Esophagus muscularis mucosa (tissue), 4 donors: ENCODE results near the gene DESI1.

Experiments used
- EP300 ChIP-seq: sonication (generic); formaldehyde crosslinking; IDR thresholded peaks from one replicate; pipeline ENCODE4 v1.6.1; 2017; ENCODE audit warnings: antibody characterized with exemption
- POLR2A ChIP-seq: fragments of 450-650 bp; IDR thresholded peaks from one replicate; pipeline ENCODE4 v1.6.1; 2017; ENCODE audit warnings: antibody characterized with exemption, moderate library complexity, mild to moderate bottlenecking, low read depth
- POLR2AphosphoS5 ChIP-seq, 2 donors: sonication (generic); formaldehyde crosslinking; IDR thresholded peaks; one replicate each; pipeline ENCODE4 v1.6.1; 2017; ENCODE audit warnings: antibody characterized with exemption in 2 of 2
- TF ChIP-seq, protein P1 (sequence below), 3 experiments: fragments of 200-600 bp in 2 of 3; fragments of 450-650 bp in 1 of 3; sonication (generic) in 2 of 3; IDR thresholded peaks; one replicate each; pipeline ENCODE4 v1.5.1; 2017 to 2019; ENCODE audit warnings: antibody characterized with exemption in 3 of 3, mild to moderate bottlenecking in 2 of 3, moderate library complexity in 1 of 3

DNA sequence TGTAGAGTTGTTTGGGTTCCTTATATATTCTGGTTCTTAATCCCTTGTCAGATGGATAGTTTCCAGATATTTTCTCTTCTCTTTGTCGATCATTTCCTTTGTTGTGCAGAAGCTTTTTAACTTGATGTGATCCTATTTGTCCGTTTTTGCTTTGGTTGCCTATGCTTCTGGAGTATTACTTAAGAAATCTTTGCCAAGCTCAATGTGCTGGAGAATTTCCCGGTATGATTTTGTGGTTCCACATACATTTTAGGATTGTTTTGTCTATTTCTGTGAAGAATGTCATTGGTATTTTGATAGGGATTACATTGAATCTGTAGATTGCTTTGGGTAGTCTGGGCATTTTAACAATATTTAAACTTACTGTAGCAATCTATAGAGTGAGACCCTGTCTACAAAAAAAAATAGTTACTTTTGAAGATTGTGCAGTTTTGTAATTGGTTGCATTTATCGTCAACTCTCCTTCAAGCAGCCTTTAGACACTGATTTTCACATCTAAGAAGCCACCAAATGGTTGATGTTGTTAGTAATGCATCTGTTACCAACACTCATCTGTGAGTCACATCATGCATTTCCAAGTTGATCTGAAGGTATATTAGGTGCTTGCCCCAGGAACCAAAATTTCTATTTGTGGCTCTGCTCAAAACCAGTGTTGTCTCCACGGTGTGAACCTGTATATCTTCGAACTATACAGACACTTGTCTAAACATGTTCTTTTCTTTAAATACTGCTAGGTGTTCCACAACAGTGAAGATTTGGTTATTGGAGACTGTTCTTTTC, 21.7 kb upstream of the DESI1 start:
- no peak for TF ChIP-seq POLR2AphosphoS5 (IDR thresholded peaks at IDR 0.05)
- TF ChIP-seq, protein P1, sequence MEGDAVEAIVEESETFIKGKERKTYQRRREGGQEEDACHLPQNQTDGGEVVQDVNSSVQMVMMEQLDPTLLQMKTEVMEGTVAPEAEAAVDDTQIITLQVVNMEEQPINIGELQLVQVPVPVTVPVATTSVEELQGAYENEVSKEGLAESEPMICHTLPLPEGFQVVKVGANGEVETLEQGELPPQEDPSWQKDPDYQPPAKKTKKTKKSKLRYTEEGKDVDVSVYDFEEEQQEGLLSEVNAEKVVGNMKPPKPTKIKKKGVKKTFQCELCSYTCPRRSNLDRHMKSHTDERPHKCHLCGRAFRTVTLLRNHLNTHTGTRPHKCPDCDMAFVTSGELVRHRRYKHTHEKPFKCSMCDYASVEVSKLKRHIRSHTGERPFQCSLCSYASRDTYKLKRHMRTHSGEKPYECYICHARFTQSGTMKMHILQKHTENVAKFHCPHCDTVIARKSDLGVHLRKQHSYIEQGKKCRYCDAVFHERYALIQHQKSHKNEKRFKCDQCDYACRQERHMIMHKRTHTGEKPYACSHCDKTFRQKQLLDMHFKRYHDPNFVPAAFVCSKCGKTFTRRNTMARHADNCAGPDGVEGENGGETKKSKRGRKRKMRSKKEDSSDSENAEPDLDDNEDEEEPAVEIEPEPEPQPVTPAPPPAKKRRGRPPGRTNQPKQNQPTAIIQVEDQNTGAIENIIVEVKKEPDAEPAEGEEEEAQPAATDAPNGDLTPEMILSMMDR (IDR thresholded peaks at IDR 0.05): no peak
- TF ChIP-seq EP300: no peak
- no peak for TF ChIP-seq POLR2A
